ENCODE measurements around the gene KANSL1. TPM values are rescaled to one million over a fixed set of nuclear protein-coding genes. Genes with fewer than 3 reads are reported as not detected.

KANSL1 gene
- total and polyA plus RNA-seq, 8 donors: 65.9 to 129 (median 79.0) TPM

GRCh38 chr17:46032909-46033308 is 160.3 kb downstream of the KANSL1 start:
- Histone ChIP-seq H3K36me3 (peaks cover 0 to 99% of the 10 kb centered on the region in 2 donors), H3K27me3 (no peaks in the 10 kb centered on the region), H3K4me3 (no peak overlapping the region), H3K4me1 (no peaks in the 10 kb centered on the region), H3K27ac (no peak overlapping the region), H3K9me3 (no peaks in the 10 kb centered on the region)
- intact Hi-C loops (cut with DNase I): no loop called here
- TF ChIP-seq CTCF (IDR thresholded peaks at IDR 0.05): no peak
- peak in 1 of 4 donors; percentile 58 for DNase-seq
- no peak for ATAC-seq

GRCh38 chr17:46031920-46032319 is 161.3 kb downstream of the KANSL1 start:
- intact Hi-C loops (cut with DNase I): no loop called here
- H3K27ac ChIP-seq: no peak overlapping the region
- H3K27me3 ChIP-seq: no peaks in the 10 kb centered on the region
- peaks cover 0 to 91% of the 10 kb centered on the region in 2 donors for H3K36me3 ChIP-seq
- no peaks in the 10 kb centered on the region for H3K9me3 ChIP-seq
- no peak for TF ChIP-seq CTCF (IDR thresholded peaks at IDR 0.05)
- no peak overlapping the region for H3K4me3 ChIP-seq
- DNase-seq (no peak), ATAC-seq (no peak)
- H3K4me1 ChIP-seq: peaks cover 0 to 9% of the 10 kb centered on the region in 2 donors

- no peak for TF ChIP-seq CTCF (IDR thresholded peaks at IDR 0.05)
- no peak for ATAC-seq
- Histone ChIP-seq H3K9me3 (no peaks in the 10 kb centered on the region), H3K27me3 (no peaks in the 10 kb centered on the region), H3K4me3 (no peak overlapping the region), H3K36me3 (peaks cover 0 to 91% of the 10 kb centered on the region in 2 donors), H3K4me1 (peaks cover 0 to 14% of the 10 kb centered on the region in 2 donors), H3K27ac (no peak overlapping the region)
- no peak for DNase-seq
- intact Hi-C loops (cut with DNase I): no loop called here
Measured at GRCh38 chr17:46031440-46031839, 161.8 kb downstream of the KANSL1 start.

- Histone ChIP-seq H3K4me3 (no peak overlapping the region), H3K27ac (no peak overlapping the region), H3K4me1 (peaks cover 0 to 21% of the 10 kb centered on the region in 2 donors), H3K36me3 (peaks cover 0 to 91% of the 10 kb centered on the region in 2 donors), H3K27me3 (no peaks in the 10 kb centered on the region), H3K9me3 (no peaks in the 10 kb centered on the region)
- no peak for DNase-seq
- TF ChIP-seq CTCF (IDR thresholded peaks at IDR 0.05): no peak
- no peak for ATAC-seq
- intact Hi-C loops (cut with DNase I): no loop called here
Measured at GRCh38 chr17:46030752-46031151, 162.5 kb downstream of the KANSL1 start.

- Histone ChIP-seq H3K4me3 (no peak overlapping the region), H3K36me3 (peaks cover 0 to 91% of the 10 kb centered on the region in 2 donors), H3K9me3 (no peaks in the 10 kb centered on the region), H3K4me1 (peaks cover 0 to 22% of the 10 kb centered on the region in 2 donors), H3K27me3 (no peaks in the 10 kb centered on the region), H3K27ac (no peak overlapping the region)
- intact Hi-C loops (cut with DNase I): no loop called here
- DNase-seq: no peak
- ATAC-seq: no peak
- TF ChIP-seq CTCF (IDR thresholded peaks at IDR 0.05): no peak
Measured at GRCh38 chr17:46029627-46030026, 163.6 kb downstream of the KANSL1 start.
